ENCODE data around the gene ELMO3. TPM values are rescaled to one million over a fixed set of nuclear protein-coding genes. Genes with fewer than 3 reads are reported as not detected.

Gene ELMO3
- total and polyA plus RNA-seq, 2 of the 13 experiments (the other 11 are each of a cell fraction or from before 2014, with no cell fraction given): 2.6 to 4.0 TPM

- no peak for TF ChIP-seq POLR2AphosphoS5 (IDR thresholded peaks at IDR 0.05; ENCODE audit: low read depth, low read length)
- no peak for TF ChIP-seq ZNF766 (CRISPR knock-in tag; IDR thresholded peaks at IDR 0.05; ENCODE audit: borderline replicate concordance)
- no peak for TF ChIP-seq NFATC3 (CRISPR knock-in tag; IDR thresholded peaks at IDR 0.05)
- TF ChIP-seq RELA (CRISPR knock-in tag; IDR thresholded peaks at IDR 0.05): no peak
- TF ChIP-seq MAFK (conservative IDR thresholded peaks at IDR 0.05 in 1 of 2, IDR thresholded peaks at IDR 0.05 in 1 of 2; ENCODE audit: low read length in 2 of 2): no peak
- TF ChIP-seq ZNF770 (CRISPR knock-in tag; IDR thresholded peaks at IDR 0.05): no peak
- TF ChIP-seq BRD4 (CRISPR knock-in tag; IDR thresholded peaks at IDR 0.05): no peak
- no peak for TF ChIP-seq ZFP1 (CRISPR knock-in tag; IDR thresholded peaks at IDR 0.05)
- TF ChIP-seq BATF2 (CRISPR knock-in tag; IDR thresholded peaks at IDR 0.05): no peak
- no peak for TF ChIP-seq PRDM15 (CRISPR knock-in tag; IDR thresholded peaks at IDR 0.05)
- no peak for TF ChIP-seq ZNF3 (CRISPR knock-in tag; IDR thresholded peaks at IDR 0.05)
- TF ChIP-seq ZHX1 (CRISPR knock-in tag; IDR thresholded peaks at IDR 0.05; ENCODE audit: low read depth): no peak
- TF ChIP-seq RARG (CRISPR knock-in tag; IDR thresholded peaks at IDR 0.05; ENCODE audit: low read depth): no peak
- no peak for TF ChIP-seq NR2F1 (CRISPR knock-in tag; IDR thresholded peaks at IDR 0.05)
- TF ChIP-seq FOSL1 (CRISPR knock-in tag; IDR thresholded peaks at IDR 0.05; ENCODE audit: borderline replicate concordance): no peak
- TF ChIP-seq ZNF557 (CRISPR knock-in tag; IDR thresholded peaks at IDR 0.05): peak; percentile 30; the same call in 1 of the 2 replicates
- no peak for TF ChIP-seq ZNF772 (CRISPR knock-in tag; IDR thresholded peaks at IDR 0.05)
- TF ChIP-seq ZBTB42 (CRISPR knock-in tag; IDR thresholded peaks at IDR 0.05): no peak
- TF ChIP-seq ZNF720 (CRISPR knock-in tag; IDR thresholded peaks at IDR 0.05): no peak
- no peak for TF ChIP-seq KDM6A (CRISPR knock-in tag; IDR thresholded peaks at IDR 0.05; ENCODE audit: low read depth)
- TF ChIP-seq ZFP62 (CRISPR knock-in tag; IDR thresholded peaks at IDR 0.05): no peak
- TF ChIP-seq JUN (CRISPR knock-in tag; IDR thresholded peaks at IDR 0.05): no peak
- peak; percentile 59; the same call in 1 of the 2 replicates for TF ChIP-seq ZNF547 (CRISPR knock-in tag; IDR thresholded peaks at IDR 0.05)
- no peak for TF ChIP-seq RFX5 (IDR thresholded peaks at IDR 0.05; ENCODE audit: low read depth, low read length)
Observed at GRCh38 chr16:67169642-67170167, 29.2 kb upstream of the ELMO3 start (continued).

All from HepG2 (cell line).